H1 (cell line): ENCODE results near the gene ADTRP. TPM values are rescaled to one million over a fixed set of nuclear protein-coding genes. Genes with fewer than 3 reads are reported as not detected.
A peak's percentile ranks its signal among the peaks of the same experiment; 100 is the strongest.

Experiments used
- CTCF ChIA-PET: fragments of 300-600 bp; sonication (Branson Sonifier 250); formaldehyde crosslinking; loops from one replicate; lab custom pipeline; 2021; ENCODE audit not compliant: partially characterized antibody; lab: Charles Lee
- POLR2A ChIA-PET: fragments of 300-600 bp; sonication (Branson Sonifier 250); formaldehyde crosslinking; loops from one replicate; lab custom pipeline; 2021; ENCODE audit warnings: inconsistent platforms; ENCODE audit not compliant: partially characterized antibody; lab: Charles Lee
- DNase-seq, 2 experiments: peaks; one replicate each; pipeline versions ENCODE4 v3.0.0 to v3.0.0-alpha.2; 2010 to 2022; ENCODE audit warnings: low spot score in 2 of 2, low read depth in 1 of 2, mixed read lengths in 1 of 2
- FAIRE-seq: peaks from 2 replicates; lab custom pipeline; 2011; peaks lifted over from hg19 to GRCh38; lab: Jason Lieb, UNC
- H2AFZ ChIP-seq: 2 replicates; pipeline ENCODE4 v1.8.1; 2012; ENCODE audit warnings: low read length, inconsistent platforms
- H2AK5ac ChIP-seq: 2 replicates; pipeline ENCODE4 v1.6.1; 2013; ENCODE audit warnings: low read depth, low read length
- H2BK120ac ChIP-seq: replicated peaks from 2 replicates; pipeline ENCODE3; 2013; ENCODE audit warnings: low read depth, low read length, inconsistent platforms
- H2BK12ac ChIP-seq: 2 replicates; pipeline ENCODE4 v1.6.1; 2013; ENCODE audit warnings: low read depth, low read length
- H2BK15ac ChIP-seq: 2 replicates; pipeline ENCODE4 v1.6.1; 2013; ENCODE audit warnings: low read length
- H2BK20ac ChIP-seq: 2 replicates; pipeline ENCODE4 v1.6.1; 2013; ENCODE audit warnings: low read length
- H2BK5ac ChIP-seq: 2 replicates; pipeline ENCODE4 v1.6.1; 2013; ENCODE audit warnings: low read depth, low read length
- H3K14ac ChIP-seq: 2 replicates; pipeline ENCODE4 v1.6.1; 2013; ENCODE audit warnings: inconsistent platforms; ENCODE audit not compliant: insufficient read length
- H3K18ac ChIP-seq: 2 replicates; pipeline ENCODE4 v1.6.1; 2013; ENCODE audit warnings: low read length; ENCODE audit errors: extremely low read depth
- H3K23ac ChIP-seq: 2 replicates; pipeline ENCODE4 v1.6.1; 2013; ENCODE audit warnings: inconsistent platforms; ENCODE audit not compliant: insufficient read length
- H3K23me2 ChIP-seq: 2 replicates; pipeline ENCODE4 v1.6.1; 2013; ENCODE audit warnings: low read depth, low read length
- H3K27ac ChIP-seq: 2 replicates; pipeline ENCODE4 v1.6.1; 2011; ENCODE audit warnings: low read depth, low read length, inconsistent platforms
- H3K27me3 ChIP-seq, 4 experiments: replicated peaks in 1 of 4; 1 replicate in 1 of 4; 2 replicates in 3 of 4; pipeline versions ENCODE4 v1.6.1 to v1.8.1; 2011 to 2013; ENCODE audit warnings: low read length in 3 of 4, mild to moderate bottlenecking in 3 of 4, inconsistent platforms in 2 of 4, mixed read lengths in 2 of 4, moderate library complexity in 1 of 4; ENCODE audit not compliant: control insufficient read depth in 3 of 4, insufficient read depth in 3 of 4; ENCODE audit errors: extremely low read depth in 1 of 4
- H3K36me3 ChIP-seq, 4 experiments: 2 replicates each; pipeline versions ENCODE4 v1.6.1 to v1.8.1; 2011 to 2013; ENCODE audit warnings: mild to moderate bottlenecking in 4 of 4, low read length in 3 of 4, moderate library complexity in 2 of 4, control low read depth in 1 of 4, inconsistent platforms in 1 of 4; ENCODE audit not compliant: insufficient read depth in 4 of 4, control insufficient read depth in 2 of 4
- H3K4ac ChIP-seq: replicated peaks from 2 replicates; pipeline ENCODE3; 2013; ENCODE audit warnings: low read length, low read depth, mixed read lengths, inconsistent platforms; ENCODE audit not compliant: insufficient read length
- H3K4me1 ChIP-seq, 4 experiments: replicated peaks in 1 of 4; 1 replicate in 1 of 4; 2 replicates in 3 of 4; pipeline versions ENCODE4 v1.6.1 to v1.8.1; 2011 to 2013; ENCODE audit warnings: low read length in 3 of 4, inconsistent platforms in 2 of 4, mixed read lengths in 1 of 4; ENCODE audit not compliant: insufficient read depth in 4 of 4, control insufficient read depth in 3 of 4
- H3K4me2 ChIP-seq, 2 experiments: 2 replicates each; pipeline versions ENCODE4 v1.6.1 to v1.8.1; 2011 to 2013; ENCODE audit warnings: low read depth in 2 of 2, low read length in 2 of 2, control low read depth in 1 of 2, inconsistent platforms in 1 of 2, mild to moderate bottlenecking in 1 of 2; ENCODE audit not compliant: insufficient read depth in 1 of 2
- H3K4me3 ChIP-seq, 4 experiments: fragments of 200-600, 300-600 bp in 1 of 4; sonication (generic), shearing (Covaris generic), sonication (Bioruptor Twin) in 1 of 4; 2 replicates each; pipeline versions ENCODE4 v1.5.1 to v1.8.1; 2011 to 2016; ENCODE audit warnings: low read length in 4 of 4, low read depth in 3 of 4, control low read depth in 2 of 4, inconsistent platforms in 2 of 4, mild to moderate bottlenecking in 2 of 4, mixed read lengths in 1 of 4, moderate library complexity in 1 of 4; ENCODE audit not compliant: insufficient read depth in 2 of 4; ENCODE audit errors: extremely low read depth in 1 of 4
- H3K56ac ChIP-seq: replicated peaks from 2 replicates; pipeline ENCODE3; 2013; ENCODE audit warnings: low read depth, mild to moderate bottlenecking, mixed read lengths, low read length, inconsistent platforms; ENCODE audit not compliant: insufficient read length
- H3K79me1 ChIP-seq: 2 replicates; pipeline ENCODE4 v1.6.1; 2013; ENCODE audit warnings: low read depth, low read length, control low read depth
- H3K79me2 ChIP-seq, 2 experiments: 2 replicates each; pipeline versions ENCODE4 v1.6.1 to v1.8.1; 2012 to 2013; ENCODE audit warnings: low read length in 2 of 2, mild to moderate bottlenecking in 2 of 2, inconsistent platforms in 1 of 2; ENCODE audit not compliant: insufficient read depth in 2 of 2, control insufficient read depth in 1 of 2
- H3K9ac ChIP-seq, 4 experiments: replicated peaks in 1 of 4; 1 replicate in 1 of 4; 2 replicates in 3 of 4; pipeline versions ENCODE4 v1.6.1 to v1.8.1; 2011 to 2013; ENCODE audit warnings: low read depth in 3 of 4, low read length in 3 of 4, control low read depth in 2 of 4, mild to moderate bottlenecking in 2 of 4, moderate library complexity in 2 of 4, inconsistent platforms in 1 of 4; ENCODE audit errors: extremely low read depth in 1 of 4
- H3K9me3 ChIP-seq, 2 experiments: 2 replicates each; pipeline versions ENCODE4 v1.6.1 to v1.8.1; 2012 to 2013; ENCODE audit warnings: mild to moderate bottlenecking in 2 of 2, moderate library complexity in 2 of 2, control low read depth in 1 of 2, inconsistent platforms in 1 of 2, low read depth in 1 of 2, low read length in 1 of 2, mixed read lengths in 1 of 2; ENCODE audit not compliant: insufficient read depth in 2 of 2
- H4K20me1 ChIP-seq, 2 experiments: replicated peaks in 1 of 2; 2 replicates each; pipeline versions ENCODE3 to v1.8.1; 2011 to 2013; ENCODE audit warnings: inconsistent platforms in 2 of 2, low read length in 2 of 2, mild to moderate bottlenecking in 1 of 2; ENCODE audit not compliant: insufficient read depth in 2 of 2, control insufficient read depth in 1 of 2
- H4K5ac ChIP-seq: 2 replicates; pipeline ENCODE4 v1.6.1; 2013; ENCODE audit warnings: low read length, low read depth, mixed read lengths, inconsistent platforms; ENCODE audit not compliant: insufficient read length
- H4K8ac ChIP-seq: 2 replicates; pipeline ENCODE4 v1.8.0; 2013; ENCODE audit warnings: mild to moderate bottlenecking, moderate library complexity, low read length, inconsistent platforms; ENCODE audit not compliant: insufficient read depth; ENCODE audit errors: extremely low read depth
- H4K91ac ChIP-seq: replicated peaks from 2 replicates; pipeline ENCODE3; 2013; ENCODE audit warnings: low read length, mixed read lengths, inconsistent platforms; ENCODE audit not compliant: insufficient read length
- ATF2 ChIP-seq: IDR thresholded peaks from 2 replicates; pipeline ENCODE4 v1.6.1; 2012; ENCODE audit warnings: low read length, inconsistent platforms
- BCL11A ChIP-seq, 2 experiments: IDR thresholded peaks; one replicate each; pipeline ENCODE4 v1.6.1; 2011; ENCODE audit warnings: low read depth in 2 of 2, low read length in 2 of 2, mild to moderate bottlenecking in 2 of 2
- CEBPB ChIP-seq: IDR thresholded peaks from 2 replicates; pipeline ENCODE4 v1.6.1; 2012; ENCODE audit warnings: low read depth, low read length
- EZH2 ChIP-seq: fragments of 200-600 bp; sonication (generic); IDR thresholded peaks from 2 replicates; pipeline ENCODE4 v1.7.1; 2012; ENCODE audit warnings: low read depth, mild to moderate bottlenecking, moderate library complexity, low read length, inconsistent platforms; ENCODE audit not compliant: severe bottlenecking
- GTF2F1 ChIP-seq: IDR thresholded peaks from 2 replicates; pipeline ENCODE4 v1.6.1; 2012; ENCODE audit warnings: low read depth, low read length, improper control_type of control experiment, borderline replicate concordance
- HDAC2 ChIP-seq, 2 experiments: fragments of 300-600 bp in 1 of 2; sonication (generic) in 1 of 2; IDR thresholded peaks; 2 replicates each; pipeline ENCODE4 v1.6.1; 2011 to 2012; ENCODE audit warnings: low read depth in 2 of 2, low read length in 2 of 2, mild to moderate bottlenecking in 2 of 2, moderate library complexity in 2 of 2, borderline replicate concordance in 1 of 2, inconsistent platforms in 1 of 2
- JUND ChIP-seq: IDR thresholded peaks from 2 replicates; pipeline ENCODE4 v1.6.1; 2011; ENCODE audit warnings: mild to moderate bottlenecking, improper control_type of control experiment, low read length
- RNF2 ChIP-seq: fragments of 200-900, 300-1000 bp; sonication (generic); IDR thresholded peaks from 2 replicates; pipeline ENCODE4 v1.7.1; 2016; ENCODE audit warnings: borderline replicate concordance, low read depth, mild to moderate bottlenecking, antibody characterized with exemption, low read length; ENCODE audit not compliant: poor library complexity, severe bottlenecking; ENCODE audit errors: missing control alignments
- SUZ12 ChIP-seq: fragments of 200-600 bp; sonication (generic); IDR thresholded peaks from 2 replicates; pipeline ENCODE4 v1.6.1; 2012; ENCODE audit warnings: mild to moderate bottlenecking, inconsistent platforms, low read length, moderate library complexity, mixed read lengths
- WGBS, 2 experiments: shearing (Covaris generic) in 1 of 2; methylation state at CpG; one replicate each; pipeline versions ENCODE4 v1.1.6 to v1.1.7; 2013 to 2015; ENCODE audit warnings: low lambda C conversion rate in 2 of 2, mixed read lengths in 2 of 2, inconsistent platforms in 1 of 2, low coverage in 1 of 2, missing lambda C conversion rate in 1 of 2; ENCODE audit not compliant: insufficient replicate concordance in 2 of 2, insufficient coverage in 1 of 2, insufficient read length in 1 of 2; ENCODE audit errors: extremely low coverage in 1 of 2, missing lambda C conversion rate in 1 of 2; 5-methylcytosine and 5-hydroxymethylcytosine counted together
- polyA plus RNA-seq, 7 experiments: library from polyadenylated mRNA; depleted of rRNA in 3 of 7; stranded (reverse) in 5 of 7; unstranded in 2 of 7; fragments of >200 nt in 5 of 7; fragments of 200-250 nt in 2 of 7; gene quantifications; 1 replicate in 5 of 7; 2 replicates in 1 of 7; 4 replicates in 1 of 7; pipeline versions ENCODE4 v1.2.1 to v1.2.3, GENCODE V29; 2011 to 2013; ENCODE audit warnings: missing spikeins in 2 of 7, mixed read lengths in 2 of 7
- total RNA-seq: library from RNA; stranded (reverse); fragmentation: NEBNext Ultra II Directional; extraction: Animal tissue kit (Norgen Biotek cat#: 25700); gene quantifications from 2 replicates; pipeline ENCODE4 v1.2.1, GENCODE V29; 2021
- TF ChIP-seq, protein P1 (sequence below): IDR thresholded peaks from 2 replicates; pipeline ENCODE4 v1.6.1; 2012; ENCODE audit warnings: inconsistent platforms

ADTRP gene
- total and polyA plus RNA-seq, 2 of the 8 experiments (the other 6 are each of a cell fraction or from before 2014, with no cell fraction given): 0.08 to 0.45 TPM

- H3K9me3 ChIP-seq: no peaks in the 10 kb centered on the region
- H4K8ac ChIP-seq: no peak overlapping the region
- H3K27me3 ChIP-seq: no peaks in the 10 kb centered on the region
- H3K79me1 ChIP-seq: no peaks in the 10 kb centered on the region
- FAIRE-seq (no peak), DNase-seq (no peak)
- no peak overlapping the region for H2BK15ac ChIP-seq
- no peak overlapping the region for H3K27ac ChIP-seq
- no peak overlapping the region for H2BK20ac ChIP-seq
- no peaks in the 10 kb centered on the region for H3K79me2 ChIP-seq
- H3K4ac ChIP-seq: no peak overlapping the region
- no peak overlapping the region for H3K9ac ChIP-seq
- ChIA-PET POLR2A (no interaction called here), CTCF (interaction anchor here (0.6 to 1.3 kb wide), 3 partner anchors 30 to 252 kb away, joined by 3 to 4 read pairs (median 3); no protein-coding TSS in a partner anchor)
- no peak overlapping the region for H4K91ac ChIP-seq
- H3K36me3 ChIP-seq: no peaks in the 10 kb centered on the region
- H4K5ac ChIP-seq: no peak overlapping the region
- H3K18ac ChIP-seq: no peak overlapping the region
- no peaks in the 10 kb centered on the region for H3K23me2 ChIP-seq
- H3K56ac ChIP-seq: no peak overlapping the region
- no peak overlapping the region for H2BK120ac ChIP-seq
- no peaks in the 10 kb centered on the region for H4K20me1 ChIP-seq
- peak overlapping the region; percentile 15; the same call in 1 of the 2 replicates for H2AFZ ChIP-seq
- H3K4me2 ChIP-seq: no peak overlapping the region
- no peak overlapping the region for H3K14ac ChIP-seq
- H2BK12ac ChIP-seq: no peak overlapping the region
- no peak overlapping the region for H3K4me3 ChIP-seq
- H2BK5ac ChIP-seq: no peak overlapping the region
- 0 out of 7 replicates have a peak, but pooled peaks cover 0 to 2% (median 0%) of the 10 kb centered on the region in 4 experiments for H3K4me1 ChIP-seq
- H3K23ac ChIP-seq: no peak overlapping the region
- WGBS, 2 experiments: 88% methylated on average over 1 of the region's 1 CpG; no CpG with 5 or more reads in 1 of the 2 experiments
- H2AK5ac ChIP-seq: no peak overlapping the region
- no peak for TF ChIP-seq GTF2F1
- no peak for TF ChIP-seq SUZ12
- no peak for TF ChIP-seq HDAC2 (IDR thresholded peaks at IDR 0.05; ENCODE audit: borderline replicate concordance in 1 of 2, low read depth in 2 of 2, low read length in 2 of 2)
- TF ChIP-seq ATF2: no peak
- TF ChIP-seq JUND: no peak
- no peak for TF ChIP-seq BCL11A (IDR thresholded peaks at IDR 0.05; ENCODE audit: low read depth in 2 of 2, low read length in 2 of 2)
- TF ChIP-seq RNF2: no peak
- TF ChIP-seq CEBPB: no peak
- no peak for TF ChIP-seq EZH2
- TF ChIP-seq, protein P1, sequence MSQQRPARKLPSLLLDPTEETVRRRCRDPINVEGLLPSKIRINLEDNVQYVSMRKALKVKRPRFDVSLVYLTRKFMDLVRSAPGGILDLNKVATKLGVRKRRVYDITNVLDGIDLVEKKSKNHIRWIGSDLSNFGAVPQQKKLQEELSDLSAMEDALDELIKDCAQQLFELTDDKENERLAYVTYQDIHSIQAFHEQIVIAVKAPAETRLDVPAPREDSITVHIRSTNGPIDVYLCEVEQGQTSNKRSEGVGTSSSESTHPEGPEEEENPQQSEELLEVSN: no peak
Measured at GRCh38 chr6:11798096-11798495, 19.5 kb upstream of the ADTRP start.
